T47D (cell line): ENCODE measurements around the gene MARK1.
"Not testable (repeated sequence)": the region's sequence is repeated elsewhere in the genome, so short reads cannot be mapped to it uniquely, and the experiment has no call there.

Experiments
- DNase-seq, 2 experiments: peaks; one replicate each; pipeline versions ENCODE4 v3.0.0 to v3.0.0-alpha.2; 2011 to 2012; ENCODE audit warnings: low read depth in 1 of 2, low spot score in 1 of 2
- JUND ChIP-seq: IDR thresholded peaks from 2 replicates; pipeline ENCODE4 v1.6.1; 2012; ENCODE audit warnings: low read depth
- in situ Hi-C: cut with HindIII; loops from 2 replicates; pipeline ENCODE4 v1.10.0; 2016; ENCODE audit warnings: low sequenced_read_pairs, low pct_unique_long_range_greater_than_20kb

The MARK1 gene

DNA sequence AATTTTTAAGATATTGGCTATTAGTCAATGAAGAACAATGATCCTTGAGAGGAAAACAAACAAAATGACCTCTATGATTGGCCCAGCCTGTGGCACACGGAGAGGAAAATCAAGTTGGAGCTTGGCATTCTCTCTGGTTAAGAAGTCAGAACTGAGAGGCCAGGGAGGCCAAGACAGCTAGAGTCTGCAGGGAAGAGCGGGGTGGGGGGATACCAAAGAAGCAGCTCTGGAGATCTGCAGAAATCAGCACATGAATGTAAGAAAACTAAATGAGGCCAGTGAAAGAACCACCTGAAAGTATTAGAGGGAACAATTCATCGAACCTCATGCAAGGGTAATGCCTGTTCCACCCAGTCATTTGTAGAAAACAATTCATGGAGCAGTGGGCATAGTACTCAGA is 138.4 kb downstream of the MARK1 start:
- DNase-seq: no peak
- in situ Hi-C loops: no loop called here
- TF ChIP-seq JUND: no peak

DNA sequence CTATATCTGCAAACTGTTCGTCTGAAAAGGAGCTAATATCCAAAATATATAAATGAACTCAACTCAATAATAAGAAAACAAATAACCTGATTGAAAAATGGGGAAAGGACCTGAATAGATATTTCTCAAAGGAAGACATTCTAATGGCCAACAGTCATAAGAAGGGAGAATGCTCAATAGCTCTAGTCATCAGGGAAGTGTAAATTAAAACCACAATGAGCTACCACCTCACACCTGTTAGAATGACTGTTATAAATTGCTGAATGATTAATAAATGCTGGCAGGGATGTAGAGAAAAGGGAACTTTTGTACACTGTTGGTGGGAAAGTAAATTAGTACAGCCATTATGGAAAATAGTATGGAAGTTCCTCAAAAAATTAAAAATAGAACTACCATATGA is 141.1 kb downstream of the MARK1 start:
- TF ChIP-seq JUND: no peak
- DNase-seq: no peak
- in situ Hi-C loops: no loop called here

GRCh38 chr1:220670365-220670764 is 142.4 kb downstream of the MARK1 start:
- no peak for TF ChIP-seq JUND
- in situ Hi-C loops: no loop called here
- DNase-seq: no peak

GRCh38 chr1:220673921-220674320 is 146.0 kb downstream of the MARK1 start:
- TF ChIP-seq JUND: no peak
- no peak for DNase-seq
- in situ Hi-C loops: no loop called here

DNA sequence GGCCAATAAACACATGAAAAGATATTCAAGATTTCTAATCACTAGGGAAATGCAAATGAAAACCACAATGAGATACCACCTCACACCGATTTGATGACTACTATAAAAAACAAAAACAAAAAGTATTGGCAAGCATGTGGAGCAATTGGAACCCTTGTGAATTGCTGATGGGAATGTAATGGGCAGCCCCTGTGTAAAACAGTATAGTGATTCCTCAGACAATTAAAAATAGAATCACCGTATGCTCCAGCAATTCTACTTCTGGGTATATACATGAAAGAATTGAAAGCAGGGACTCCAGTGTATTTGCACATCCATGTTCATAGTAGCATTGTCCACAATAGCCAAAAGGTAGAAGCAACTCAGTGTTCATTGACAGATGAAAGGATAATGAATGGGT is 149.3 kb downstream of the MARK1 start:
- in situ Hi-C loops: no loop called here
- TF ChIP-seq JUND: no peak
- DNase-seq: no peak

DNA sequence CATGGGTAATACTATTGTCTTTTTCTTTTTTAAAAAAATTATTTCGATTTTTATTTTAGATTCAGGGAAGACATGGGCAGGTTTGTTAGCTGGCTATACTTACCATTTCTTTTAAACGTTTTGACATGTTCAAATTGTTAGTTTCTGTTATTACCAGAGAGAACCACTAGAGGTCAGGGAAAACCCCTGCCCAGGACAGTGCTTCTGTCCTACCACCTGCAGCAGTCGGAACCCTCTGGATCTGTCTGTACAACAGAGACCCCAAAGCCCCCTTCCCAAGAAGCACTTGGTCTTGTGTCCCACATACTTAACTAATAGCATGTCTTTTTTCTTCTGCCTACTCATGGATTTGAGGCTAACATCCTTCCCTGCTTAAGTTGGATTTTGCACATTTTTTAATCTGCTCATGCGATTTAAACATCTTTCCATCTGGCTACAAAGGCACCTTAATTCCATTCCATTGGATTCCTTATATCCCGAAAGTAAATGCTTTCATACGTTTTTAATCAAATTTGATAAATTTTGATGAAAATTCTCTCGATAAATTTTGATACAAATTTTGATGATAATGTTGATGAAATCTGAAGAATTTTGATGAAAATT is 152.2 kb downstream of the MARK1 start:
- peak; percentile 69 to 72 for DNase-seq
- TF ChIP-seq JUND: no peak
- in situ Hi-C loops: no loop called here

DNA sequence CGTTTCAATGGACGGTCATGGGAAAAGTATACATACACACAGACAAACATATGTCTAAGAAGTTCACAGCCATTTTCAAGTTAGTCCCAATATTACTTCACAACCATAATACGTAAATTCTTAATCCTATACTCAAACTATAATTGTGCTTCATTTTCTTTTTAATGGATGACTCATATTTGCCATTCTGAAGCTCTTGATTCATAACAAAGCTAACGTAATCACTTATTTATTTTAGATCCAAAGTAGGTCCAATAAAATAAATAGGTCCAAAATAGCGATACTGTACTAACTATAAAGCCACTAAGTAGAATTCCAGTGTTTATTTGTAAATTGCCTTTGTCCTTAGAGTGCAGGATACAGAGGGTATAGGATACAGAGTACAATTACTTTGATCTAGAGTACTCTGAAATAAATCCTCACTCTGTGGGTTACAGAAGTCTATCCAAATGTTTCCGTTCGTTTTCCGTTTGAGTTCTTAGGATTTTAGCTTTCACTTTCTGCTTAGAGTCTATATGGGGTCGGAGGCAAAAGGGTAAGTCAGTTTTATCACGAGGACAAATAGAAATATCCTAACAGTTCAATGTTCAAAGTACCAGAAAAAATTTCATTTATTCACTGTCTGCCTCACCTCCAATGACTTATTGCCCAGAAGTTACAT is 153.4 kb downstream of the MARK1 start:
- DNase-seq: no peak
- no peak for TF ChIP-seq JUND
- in situ Hi-C loops: no loop called here

GRCh38 chr1:220682901-220683576 is 155.1 kb downstream of the MARK1 start:
- in situ Hi-C loops: no loop called here
- TF ChIP-seq JUND: no peak
- no peak for DNase-seq

DNA sequence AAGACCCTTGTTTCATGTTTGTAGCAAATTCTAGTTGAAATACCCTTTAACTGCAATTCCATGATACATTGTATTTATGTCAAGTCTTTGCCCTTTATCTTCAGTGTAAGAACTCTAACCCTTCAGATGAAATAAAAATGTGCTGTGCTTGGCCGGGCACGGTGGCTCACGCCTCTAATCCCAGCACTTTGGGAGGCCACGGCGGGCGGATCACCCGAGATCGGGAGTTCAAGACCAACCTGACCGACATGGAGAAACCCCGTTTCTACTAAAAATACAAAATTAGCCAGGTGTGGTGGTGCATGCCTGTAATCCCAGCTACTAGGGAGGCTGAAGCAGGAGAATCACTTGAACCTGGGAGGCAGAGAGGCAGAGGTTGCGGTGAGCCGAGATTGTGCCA is 155.8 kb downstream of the MARK1 start:
- in situ Hi-C loops, DNase-seq: not testable (repeated sequence)

DNA sequence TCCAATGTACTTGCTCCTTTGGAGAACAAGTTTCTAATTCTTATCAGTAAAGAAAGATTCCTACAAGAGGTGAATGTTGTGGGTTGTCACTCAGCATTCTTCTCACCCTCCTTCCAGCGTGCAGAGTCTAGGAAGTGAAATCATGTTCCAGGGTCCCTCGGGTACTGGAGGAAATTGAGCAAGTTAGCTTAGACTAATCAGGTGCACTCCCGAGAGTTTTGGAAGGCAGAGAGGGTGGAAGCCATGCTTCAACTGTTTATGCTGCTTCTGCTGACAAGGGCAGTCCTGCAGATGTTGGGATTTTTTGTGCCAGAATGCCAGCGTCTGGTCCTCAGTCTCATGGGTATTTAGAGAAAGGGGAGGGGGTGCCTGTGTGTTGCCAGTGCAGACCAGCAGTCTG is 157.0 kb downstream of the MARK1 start:
- in situ Hi-C loops: no loop called here
- TF ChIP-seq JUND: no peak
- no peak for DNase-seq

- DNase-seq: peak in 1 of 2 experiments; percentile 78
- in situ Hi-C loops: no loop called here
- TF ChIP-seq JUND: no peak
Measured at GRCh38 chr1:220685879-220686278, 157.9 kb downstream of the MARK1 start.

GRCh38 chr1:220687809-220688208 is 159.9 kb downstream of the MARK1 start:
- in situ Hi-C loops: no loop called here
- no peak for DNase-seq
- TF ChIP-seq JUND: no peak

DNA sequence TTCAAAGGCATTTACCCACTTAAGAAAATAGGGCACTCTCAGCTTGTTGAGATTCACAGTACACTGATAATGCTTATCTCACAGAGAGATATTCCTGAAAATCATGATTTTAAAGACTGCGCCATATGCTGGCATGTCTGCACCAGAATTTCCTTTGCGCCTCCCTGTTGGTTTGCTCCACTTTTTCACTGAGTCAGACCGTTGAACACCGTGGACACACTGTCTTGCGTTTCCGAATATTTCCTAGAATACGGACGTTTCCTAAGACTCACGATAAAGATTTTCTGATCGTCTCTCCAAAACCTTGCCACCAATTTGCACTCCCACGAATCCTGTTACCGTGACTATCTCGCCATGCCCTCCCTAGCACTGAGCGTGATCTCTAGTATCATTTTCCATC is 161.7 kb downstream of the MARK1 start:
- TF ChIP-seq JUND: no peak
- in situ Hi-C loops: no loop called here
- DNase-seq: no peak
